Omental fat pad (tissue), 4 donors: Measurements from ENCODE around the gene CD81. TPM values are rescaled to one million over a fixed set of nuclear protein-coding genes. Genes with fewer than 3 reads are reported as not detected.
"Not testable (repeated sequence)": the region's sequence is repeated elsewhere in the genome, so short reads cannot be mapped to it uniquely, and the experiment has no call there.

Source experiments
- ATAC-seq: fragments of 150-250 bp; one replicate; pipeline ENCODE4 v1.9.1; 2016; ENCODE audit warnings: mild to moderate bottlenecking, moderate library complexity; ENCODE audit not compliant: low FRiP score
- DNase-seq: peaks from one replicate; pipeline ENCODE4 v3.0.0-alpha.2; 2019; ENCODE audit warnings: low spot score
- CTCF ChIP-seq, 3 donors: fragments of 450-650 bp; IDR thresholded peaks; one replicate each; pipeline ENCODE4 v1.5.1; 2016 to 2017; ENCODE audit warnings: antibody characterized with exemption in 3 of 3, mild to moderate bottlenecking in 3 of 3, moderate library complexity in 2 of 3
- total RNA-seq, 4 donors: library from RNA; depleted of rRNA; stranded (reverse); fragments of >200 nt; gene quantifications; one replicate each; pipeline ENCODE4 v1.1.0, GENCODE V29; 2016

CD81 gene
- total RNA-seq, 4 donors from 2014 or later: 540 to 765 (median 577) TPM

- ATAC-seq (no peak), DNase-seq (no peak)
- no peak for TF ChIP-seq CTCF (IDR thresholded peaks at IDR 0.05)
Measured at GRCh38 chr11:2359557-2359956, 17.6 kb upstream of the CD81 start.

GRCh38 chr11:2360081-2360642 is 16.9 kb upstream of the CD81 start:
- no peak for DNase-seq
- ATAC-seq: no peak
- no peak for TF ChIP-seq CTCF (IDR thresholded peaks at IDR 0.05)

GRCh38 chr11:2361565-2361964 is 15.5 kb upstream of the CD81 start:
- ATAC-seq: no peak
- DNase-seq: no peak
- TF ChIP-seq CTCF (IDR thresholded peaks at IDR 0.05): no peak

GRCh38 chr11:2362414-2362813 is 14.7 kb upstream of the CD81 start:
- no peak for ATAC-seq
- no peak for DNase-seq
- no peak for TF ChIP-seq CTCF (IDR thresholded peaks at IDR 0.05)

GRCh38 chr11:2363130-2363529 is 14.0 kb upstream of the CD81 start:
- DNase-seq: no peak
- no peak for TF ChIP-seq CTCF (IDR thresholded peaks at IDR 0.05)
- no peak for ATAC-seq

GRCh38 chr11:2363577-2364370 is 13.3 kb upstream of the CD81 start:
- no peak for DNase-seq
- TF ChIP-seq CTCF (IDR thresholded peaks at IDR 0.05): no peak
- no peak for ATAC-seq

GRCh38 chr11:2364386-2364785 is 12.7 kb upstream of the CD81 start:
- not testable (repeated sequence) for ATAC-seq

More at GRCh38 chr11:2364386-2364785, 12.7 kb upstream of the CD81 start:
- not testable (repeated sequence) for DNase-seq
